ENCODE results near the gene TACR3. TPM values are rescaled to one million over a fixed set of nuclear protein-coding genes. Genes with fewer than 3 reads are reported as not detected.
"Not testable (repeated sequence)": the region's sequence is repeated elsewhere in the genome, so short reads cannot be mapped to it uniquely, and the experiment has no call there.

Gene TACR3, protein sequence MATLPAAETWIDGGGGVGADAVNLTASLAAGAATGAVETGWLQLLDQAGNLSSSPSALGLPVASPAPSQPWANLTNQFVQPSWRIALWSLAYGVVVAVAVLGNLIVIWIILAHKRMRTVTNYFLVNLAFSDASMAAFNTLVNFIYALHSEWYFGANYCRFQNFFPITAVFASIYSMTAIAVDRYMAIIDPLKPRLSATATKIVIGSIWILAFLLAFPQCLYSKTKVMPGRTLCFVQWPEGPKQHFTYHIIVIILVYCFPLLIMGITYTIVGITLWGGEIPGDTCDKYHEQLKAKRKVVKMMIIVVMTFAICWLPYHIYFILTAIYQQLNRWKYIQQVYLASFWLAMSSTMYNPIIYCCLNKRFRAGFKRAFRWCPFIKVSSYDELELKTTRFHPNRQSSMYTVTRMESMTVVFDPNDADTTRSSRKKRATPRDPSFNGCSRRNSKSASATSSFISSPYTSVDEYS
- polyA plus RNA-seq, result not detected

DNA sequence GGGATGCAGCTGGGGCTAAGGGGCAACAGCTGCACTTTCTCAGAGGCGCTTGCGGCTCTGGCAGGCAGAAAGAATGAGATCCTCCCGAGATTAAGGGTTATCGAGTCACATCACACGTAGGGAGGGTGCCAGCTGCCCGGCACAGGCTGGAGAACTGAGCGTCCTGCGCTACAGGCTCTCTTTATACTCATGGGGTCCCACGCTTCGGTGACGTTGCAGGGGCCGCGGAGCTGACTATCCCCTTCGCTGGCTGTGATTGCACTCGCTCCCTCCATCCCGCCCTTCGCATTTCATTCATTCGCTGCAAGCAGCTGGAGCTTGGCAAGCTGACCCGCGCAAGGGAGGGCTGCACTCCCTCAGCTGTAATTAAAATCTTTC, at the start of gene TACR3:
TSS of gene TACR3 (minus strand) at position 156 of the 378 bp plus-strand sequence. CDS start 310 bp downstream, outside the sequence.
- H3K9me3 Mint-ChIP-seq, result peaks cover 0 to 3% (median 0%) of the 10 kb centered on the region in 3 donors
- no peaks in the 10 kb centered on the region for H3K4me1 Mint-ChIP-seq
- peaks cover 1% of the 10 kb centered on the region for H3K27me3 Mint-ChIP-seq
- no peak within 1 kb of the TSS for H3K27ac Mint-ChIP-seq
- no peaks in the 10 kb centered on the region for H3K36me3 Mint-ChIP-seq
- H3K4me3 Mint-ChIP-seq, result peak within 1 kb of the TSS in 1 of 4 donors; percentile 24

DNA sequence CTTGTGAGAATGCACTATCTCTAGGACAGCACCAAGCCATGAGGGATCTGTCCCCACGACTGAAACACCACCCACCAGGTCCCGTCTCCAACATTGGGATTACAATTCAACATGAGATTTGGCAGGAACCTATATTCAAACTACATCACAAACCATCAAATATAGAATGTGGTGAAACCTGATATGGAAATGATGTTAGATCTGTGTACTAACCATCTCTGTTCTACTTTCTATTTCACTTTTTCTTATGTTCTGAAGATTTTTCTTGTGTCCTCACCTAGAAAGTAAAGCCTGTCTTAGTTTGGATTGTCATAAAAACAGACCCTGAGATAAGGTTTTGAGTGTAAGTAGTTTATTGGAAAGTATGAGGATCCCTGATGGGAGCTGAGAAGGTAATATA, 37.8 kb upstream of the TACR3 start:
- Mint-ChIP-seq H3K4me3 (no peak overlapping the region), H3K27ac (no peak overlapping the region), H3K36me3 (no peaks in the 10 kb centered on the region), H3K9me3 (peaks cover 0 to 2% (median 2%) of the 10 kb centered on the region in 3 donors), H3K27me3 (no peaks in the 10 kb centered on the region), H3K4me1 (no peaks in the 10 kb centered on the region)

DNA sequence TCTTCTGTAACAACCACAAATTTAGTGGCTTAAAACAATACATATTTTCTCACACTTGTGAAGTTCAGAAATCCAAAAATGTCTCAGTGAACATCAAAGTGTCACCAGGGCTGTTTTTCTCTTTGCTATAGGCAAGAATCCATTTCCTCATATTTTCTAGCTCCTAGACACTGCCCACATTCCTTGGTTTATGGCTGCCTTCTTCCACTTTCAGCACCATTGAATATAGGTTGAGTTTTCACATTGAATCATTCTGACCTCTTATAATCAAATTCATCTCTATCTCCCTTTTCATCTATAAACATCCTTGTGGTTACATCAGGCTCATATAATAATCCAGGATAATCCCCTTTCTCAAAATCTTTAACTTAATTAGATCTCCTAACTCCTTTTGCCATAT, 37.0 kb upstream of the TACR3 start:
- Mint-ChIP-seq H3K4me3 (no peak overlapping the region), H3K36me3 (no peaks in the 10 kb centered on the region)

GRCh38 chr4:103754844-103755243, 35.1 kb upstream of the TACR3 start:
- peaks cover 0 to 2% (median 2%) of the 10 kb centered on the region in 3 donors for H3K9me3 Mint-ChIP-seq
- no peak overlapping the region for H3K27ac Mint-ChIP-seq
- no peaks in the 10 kb centered on the region for H3K4me1 Mint-ChIP-seq
- no peaks in the 10 kb centered on the region for H3K36me3 Mint-ChIP-seq
- H3K4me3 Mint-ChIP-seq, result no peak overlapping the region
- H3K27me3 Mint-ChIP-seq, result no peaks in the 10 kb centered on the region

More for the DNA sequence above, 37.0 kb upstream of the TACR3 start:
- Mint-ChIP-seq H3K9me3 (peaks cover 0 to 2% (median 2%) of the 10 kb centered on the region in 3 donors), H3K27ac (no peak overlapping the region), H3K27me3 (no peaks in the 10 kb centered on the region), H3K4me1 (no peaks in the 10 kb centered on the region)

- Mint-ChIP-seq H3K27me3 (no peaks in the 10 kb centered on the region), H3K36me3 (no peaks in the 10 kb centered on the region), H3K4me1 (no peaks in the 10 kb centered on the region), H3K27ac (no peak overlapping the region), H3K9me3 (peaks cover 0 to 2% (median 2%) of the 10 kb centered on the region in 3 donors), H3K4me3 (no peak overlapping the region)
These were observed 34.3 kb upstream of the TACR3 start for GRCh38 chr4:103753868-103754653.

- not testable (repeated sequence) for H3K9me3 Mint-ChIP-seq, H3K27me3 Mint-ChIP-seq, H3K27ac Mint-ChIP-seq, H3K4me3 Mint-ChIP-seq, H3K4me1 Mint-ChIP-seq, H3K36me3 Mint-ChIP-seq
These were observed 3.4 kb upstream of the TACR3 start for GRCh38 chr4:103723150-103723549.

DNA sequence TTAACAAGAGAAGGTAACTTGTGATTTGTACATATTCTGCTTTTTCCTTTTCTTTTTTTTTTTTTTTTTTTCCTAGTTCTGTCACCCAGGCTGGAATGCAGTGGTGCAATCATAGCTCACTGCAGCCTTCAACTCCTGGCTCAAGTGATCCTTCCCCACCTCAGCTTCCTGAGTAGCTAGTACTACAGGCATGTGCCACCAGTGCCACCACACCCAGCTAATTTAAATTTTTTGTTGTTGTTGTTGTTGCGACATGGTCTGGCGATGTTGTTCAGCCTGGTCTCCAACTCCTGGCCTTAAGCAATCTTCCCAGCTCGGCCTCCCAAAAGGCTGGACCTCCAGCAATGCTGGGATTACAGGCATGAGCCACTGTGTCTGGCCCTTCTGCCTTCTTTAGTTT, 1.5 kb upstream of the TACR3 start:
- H3K4me1 Mint-ChIP-seq, result no peaks in the 10 kb centered on the region
- no peak overlapping the region for H3K4me3 Mint-ChIP-seq
- H3K9me3 Mint-ChIP-seq, result peaks cover 0 to 3% (median 0%) of the 10 kb centered on the region in 3 donors
- H3K27ac Mint-ChIP-seq, result no peak overlapping the region
- no peaks in the 10 kb centered on the region for H3K36me3 Mint-ChIP-seq
- H3K27me3 Mint-ChIP-seq, result peaks cover 1% of the 10 kb centered on the region

- Mint-ChIP-seq H3K4me3 (no peak overlapping the region), H3K4me1 (no peaks in the 10 kb centered on the region), H3K27ac (no peak overlapping the region), H3K9me3 (peaks cover 0 to 3% (median 0%) of the 10 kb centered on the region in 3 donors), H3K27me3 (peaks cover 1% of the 10 kb centered on the region), H3K36me3 (no peaks in the 10 kb centered on the region)
These were observed 876 bp upstream of the TACR3 start for GRCh38 chr4:103720661-103721060.

DNA sequence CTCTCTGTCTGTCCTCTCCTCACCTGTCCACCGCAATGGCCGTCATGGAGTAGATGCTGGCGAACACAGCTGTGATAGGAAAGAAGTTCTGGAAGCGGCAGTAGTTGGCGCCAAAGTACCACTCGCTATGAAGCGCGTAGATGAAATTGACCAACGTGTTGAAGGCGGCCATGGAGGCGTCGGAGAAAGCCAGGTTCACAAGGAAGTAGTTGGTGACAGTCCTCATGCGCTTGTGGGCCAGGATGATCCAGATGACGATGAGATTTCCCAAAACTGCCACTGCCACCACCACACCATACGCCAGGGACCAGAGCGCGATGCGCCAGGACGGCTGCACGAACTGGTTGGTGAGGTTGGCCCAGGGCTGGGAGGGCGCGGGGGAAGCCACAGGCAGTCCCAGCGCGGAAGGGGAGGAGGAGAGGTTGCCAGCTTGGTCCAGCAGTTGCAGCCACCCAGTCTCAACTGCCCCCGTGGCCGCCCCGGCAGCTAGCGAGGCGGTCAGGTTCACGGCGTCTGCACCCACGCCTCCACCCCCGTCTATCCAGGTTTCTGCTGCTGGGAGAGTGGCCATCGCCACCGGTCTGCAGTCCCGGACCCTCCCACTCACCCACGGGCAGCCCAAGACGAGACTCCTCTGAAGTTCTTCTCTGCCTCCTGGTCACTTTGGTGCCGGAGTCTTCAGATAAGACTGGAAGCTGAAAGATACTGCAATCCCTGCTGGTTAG, 518 bp downstream of the TACR3 start:
- Mint-ChIP-seq H3K9me3 (peaks cover 0 to 3% (median 0%) of the 10 kb centered on the region in 3 donors), H3K27ac (no peak overlapping the region), H3K4me3 (no peak overlapping the region)

DNA sequence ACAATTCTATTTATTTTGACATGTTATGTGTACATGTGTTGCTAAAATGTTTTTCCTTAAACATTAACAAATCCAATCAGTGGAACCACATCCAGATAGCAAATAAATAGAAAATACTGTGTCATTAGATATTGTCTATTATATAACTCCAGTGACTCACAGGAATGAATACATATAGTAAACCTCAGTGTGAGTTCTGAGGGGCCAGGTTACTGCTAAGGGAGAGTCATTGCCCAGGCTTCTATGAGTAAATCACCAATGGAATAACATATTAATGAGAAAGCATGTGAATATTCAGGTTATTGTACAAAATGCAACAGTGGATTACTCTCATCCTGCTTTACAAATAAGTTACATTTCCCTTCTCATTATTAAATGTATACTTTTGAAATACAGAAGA, 27.2 kb downstream of the TACR3 start:
- H3K9me3 Mint-ChIP-seq, result peaks cover 0 to 3% (median 1%) of the 10 kb centered on the region in 3 donors

More for the DNA sequence above, 518 bp downstream of the TACR3 start:
- no peaks in the 10 kb centered on the region for H3K36me3 Mint-ChIP-seq
- H3K4me1 Mint-ChIP-seq, result no peaks in the 10 kb centered on the region
- peaks cover 1% of the 10 kb centered on the region for H3K27me3 Mint-ChIP-seq

DNA sequence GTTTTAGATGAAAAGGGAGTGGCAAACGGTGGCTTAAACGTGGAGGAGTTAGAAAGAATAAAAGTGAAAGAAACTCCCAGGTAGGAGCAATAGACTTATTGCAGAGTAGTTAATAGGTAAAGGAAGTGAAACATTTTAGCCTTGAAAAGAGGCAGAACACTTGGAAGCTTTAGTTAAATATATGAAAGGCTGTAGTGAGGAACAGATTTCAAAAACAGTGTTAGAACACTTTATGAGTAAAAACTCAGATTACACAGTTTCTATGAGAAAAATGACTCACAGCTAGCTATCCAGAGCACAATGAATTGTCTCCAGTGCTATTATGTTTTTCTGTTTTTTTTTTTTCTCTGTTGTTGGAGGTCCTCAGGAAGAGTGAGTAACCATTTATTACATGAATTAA, 45.8 kb downstream of the TACR3 start:
- peaks cover 2% of the 10 kb centered on the region for H3K36me3 Mint-ChIP-seq
- peaks cover 1 to 4% (median 2%) of the 10 kb centered on the region in 3 donors for H3K9me3 Mint-ChIP-seq
- H3K27ac Mint-ChIP-seq, result no peak overlapping the region
- H3K27me3 Mint-ChIP-seq, result no peaks in the 10 kb centered on the region
- no peaks in the 10 kb centered on the region for H3K4me1 Mint-ChIP-seq
- H3K4me3 Mint-ChIP-seq, result no peak overlapping the region

More for the DNA sequence above, 27.2 kb downstream of the TACR3 start:
- H3K4me3 Mint-ChIP-seq, result no peak overlapping the region
- no peak overlapping the region for H3K27ac Mint-ChIP-seq
- no peaks in the 10 kb centered on the region for H3K27me3 Mint-ChIP-seq
- no peaks in the 10 kb centered on the region for H3K36me3 Mint-ChIP-seq
- H3K4me1 Mint-ChIP-seq, result no peaks in the 10 kb centered on the region

GRCh38 chr4:103666764-103667163, 53.0 kb downstream of the TACR3 start:
- not testable (repeated sequence) for H3K4me3 Mint-ChIP-seq, H3K27me3 Mint-ChIP-seq, H3K27ac Mint-ChIP-seq, H3K4me1 Mint-ChIP-seq, H3K36me3 Mint-ChIP-seq, H3K9me3 Mint-ChIP-seq

DNA sequence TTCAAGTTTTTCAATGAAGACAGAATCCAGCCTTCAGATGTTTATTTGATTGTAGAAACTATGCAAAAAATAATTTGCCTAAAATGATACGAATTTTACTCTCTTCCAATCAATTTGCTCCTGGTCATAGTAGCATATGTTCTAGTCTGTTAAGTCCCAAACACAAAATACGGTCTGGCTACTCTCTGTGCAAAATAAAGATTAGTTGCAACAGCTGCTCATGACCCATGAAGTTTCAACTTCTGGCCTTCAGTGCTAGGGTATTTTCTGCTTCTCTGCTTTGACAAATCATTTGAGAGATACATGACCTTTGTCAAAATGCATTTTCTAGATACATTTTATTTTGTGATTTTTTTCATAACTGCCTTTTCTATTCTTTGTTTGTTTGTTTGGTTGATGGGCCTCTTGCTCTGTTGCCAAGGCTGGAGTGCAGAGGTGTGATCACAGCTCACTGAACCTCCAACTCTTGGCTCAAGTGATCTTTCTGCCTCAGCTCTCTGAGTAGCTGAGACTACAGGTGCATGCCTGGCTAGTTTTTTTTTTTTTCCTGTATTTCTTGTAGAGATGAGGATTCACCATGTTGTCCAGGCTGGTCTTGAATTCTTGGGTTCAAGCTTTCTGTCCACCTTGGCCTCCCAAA, 55.2 kb downstream of the TACR3 start:
- no peaks in the 10 kb centered on the region for H3K9me3 Mint-ChIP-seq
- no peaks in the 10 kb centered on the region for H3K36me3 Mint-ChIP-seq
- no peak overlapping the region for H3K27ac Mint-ChIP-seq
- H3K4me3 Mint-ChIP-seq, result no peak overlapping the region
- no peaks in the 10 kb centered on the region for H3K4me1 Mint-ChIP-seq
- no peaks in the 10 kb centered on the region for H3K27me3 Mint-ChIP-seq

DNA sequence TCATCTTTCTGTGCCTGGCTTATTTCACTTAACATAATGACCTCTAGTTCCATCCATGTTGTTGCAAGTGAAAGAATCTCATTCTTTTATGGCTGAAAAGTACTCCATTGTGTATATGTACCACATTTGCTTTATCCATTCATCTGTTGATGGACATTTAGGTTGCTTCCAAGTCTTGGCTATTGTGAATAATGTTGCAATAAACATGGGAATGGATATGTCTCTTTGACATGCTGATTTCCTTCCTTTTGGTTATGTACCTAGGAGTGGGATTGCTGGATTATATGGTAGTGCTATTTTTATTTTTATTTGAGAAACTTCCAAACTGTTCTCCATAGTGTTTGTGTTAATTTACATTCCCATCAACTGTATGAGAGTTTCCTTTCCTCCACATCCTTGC, 71.2 kb downstream of the TACR3 start:
- Mint-ChIP-seq H3K4me1 (no peaks in the 10 kb centered on the region), H3K27me3 (no peaks in the 10 kb centered on the region), H3K4me3 (no peak overlapping the region), H3K27ac (no peak overlapping the region), H3K9me3 (no peaks in the 10 kb centered on the region), H3K36me3 (no peaks in the 10 kb centered on the region)

Measured in IgD-negative memory B cell (primary cell).